ENCODE measurements around the gene DNAI1.

Gene DNAI1

DNA sequence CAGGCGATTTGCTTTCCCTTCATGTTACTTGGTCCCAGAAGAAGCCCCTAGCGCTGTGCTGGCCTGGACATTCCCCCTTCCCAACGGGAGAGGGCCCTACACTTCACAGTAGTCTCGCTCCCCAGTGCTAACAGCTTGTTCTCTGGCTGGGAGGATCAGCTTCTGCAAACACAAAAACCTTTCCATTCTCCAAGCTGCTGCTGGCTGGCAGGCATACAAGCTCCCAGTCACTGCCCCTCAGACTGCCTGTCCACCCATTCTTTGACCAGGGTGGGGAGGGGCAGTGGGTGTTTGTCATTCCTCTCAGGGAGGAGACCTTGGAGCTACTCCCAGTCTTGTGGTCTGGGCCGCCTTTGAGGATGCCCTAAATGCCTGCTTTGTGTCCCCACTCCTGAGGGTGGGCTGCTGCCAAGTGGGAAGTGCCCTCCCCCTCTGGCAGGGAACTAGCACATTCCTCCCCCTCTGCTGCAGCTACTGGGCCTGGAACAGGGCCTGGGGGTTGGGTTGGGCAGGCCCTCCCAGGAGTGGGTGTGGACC is 43.4 kb downstream of the DNAI1 start:
- Histone ChIP-seq H3K27ac (ENCODE audit: low read depth, low read length) (no peak overlapping the region), H3K9me3 (ENCODE audit: insufficient read depth, low read length) (no peaks in the 10 kb centered on the region), H3K4me3 (ENCODE audit: insufficient read depth, low read length, poor library complexity, severe bottlenecking) (no peak overlapping the region), H2AFZ (ENCODE audit: low read depth, low read length, severe bottlenecking) (no peak overlapping the region), H3K36me3 (ENCODE audit: low read length) (no peaks in the 10 kb centered on the region), H3F3A (ENCODE audit: insufficient read depth) (no peaks in the 10 kb centered on the region), H3K27me3 (ENCODE audit: low read length) (no peaks in the 10 kb centered on the region), H3K9me2 (replicated peaks; ENCODE audit: insufficient read depth, low read length) (no peaks in the 10 kb centered on the region), H3K4me2 (ENCODE audit: low read depth, low read length, poor library complexity, severe bottlenecking) (no peak overlapping the region), H3K9ac (ENCODE audit: low read length) (no peak overlapping the region), H3K79me2 (ENCODE audit: insufficient read depth, low read length) (no peaks in the 10 kb centered on the region), H4K20me1 (ENCODE audit: low read depth, low read length) (no peaks in the 10 kb centered on the region)
- TF ChIP-seq EZH2phosphoT487 (conservative IDR thresholded peaks at IDR 0.05; ENCODE audit: low read length): no peak
- TF ChIP-seq, protein P1, sequence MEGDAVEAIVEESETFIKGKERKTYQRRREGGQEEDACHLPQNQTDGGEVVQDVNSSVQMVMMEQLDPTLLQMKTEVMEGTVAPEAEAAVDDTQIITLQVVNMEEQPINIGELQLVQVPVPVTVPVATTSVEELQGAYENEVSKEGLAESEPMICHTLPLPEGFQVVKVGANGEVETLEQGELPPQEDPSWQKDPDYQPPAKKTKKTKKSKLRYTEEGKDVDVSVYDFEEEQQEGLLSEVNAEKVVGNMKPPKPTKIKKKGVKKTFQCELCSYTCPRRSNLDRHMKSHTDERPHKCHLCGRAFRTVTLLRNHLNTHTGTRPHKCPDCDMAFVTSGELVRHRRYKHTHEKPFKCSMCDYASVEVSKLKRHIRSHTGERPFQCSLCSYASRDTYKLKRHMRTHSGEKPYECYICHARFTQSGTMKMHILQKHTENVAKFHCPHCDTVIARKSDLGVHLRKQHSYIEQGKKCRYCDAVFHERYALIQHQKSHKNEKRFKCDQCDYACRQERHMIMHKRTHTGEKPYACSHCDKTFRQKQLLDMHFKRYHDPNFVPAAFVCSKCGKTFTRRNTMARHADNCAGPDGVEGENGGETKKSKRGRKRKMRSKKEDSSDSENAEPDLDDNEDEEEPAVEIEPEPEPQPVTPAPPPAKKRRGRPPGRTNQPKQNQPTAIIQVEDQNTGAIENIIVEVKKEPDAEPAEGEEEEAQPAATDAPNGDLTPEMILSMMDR (IDR thresholded peaks at IDR 0.05; ENCODE audit: insufficient read depth, low read length, poor library complexity, severe bottlenecking): no peak

DNA sequence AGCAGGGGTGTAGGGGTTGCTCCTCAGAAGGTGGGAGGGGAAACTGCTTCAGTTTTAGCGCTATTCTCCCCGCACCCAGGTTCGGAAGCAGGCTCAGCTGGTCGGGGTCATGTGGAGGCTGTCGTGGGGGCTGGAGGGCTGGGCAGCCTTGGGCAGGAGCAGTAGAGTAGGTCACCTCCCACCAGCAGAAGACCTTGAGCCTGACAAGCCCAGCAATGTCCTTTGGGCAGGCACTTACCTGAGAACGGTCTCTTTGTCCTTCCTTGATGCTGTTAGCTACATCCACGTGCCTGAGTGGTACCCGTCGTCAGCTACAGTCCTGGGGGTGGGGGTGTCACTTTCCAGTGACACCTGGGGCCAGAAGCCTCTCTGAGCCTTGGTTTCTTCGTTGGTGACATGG is 43.9 kb downstream of the DNAI1 start:
- no peak overlapping the region for H3K9ac ChIP-seq (ENCODE audit: low read length)
- H4K20me1 ChIP-seq (ENCODE audit: low read depth, low read length): no peaks in the 10 kb centered on the region
- H3F3A ChIP-seq (ENCODE audit: insufficient read depth): no peaks in the 10 kb centered on the region
- H3K4me2 ChIP-seq (ENCODE audit: low read depth, low read length, poor library complexity, severe bottlenecking): no peak overlapping the region
- H3K4me3 ChIP-seq (ENCODE audit: insufficient read depth, low read length, poor library complexity, severe bottlenecking): no peak overlapping the region
- no peaks in the 10 kb centered on the region for H3K9me3 ChIP-seq (ENCODE audit: insufficient read depth, low read length)
- H3K36me3 ChIP-seq (ENCODE audit: low read length): no peaks in the 10 kb centered on the region
- H3K9me2 ChIP-seq (replicated peaks; ENCODE audit: insufficient read depth, low read length): no peaks in the 10 kb centered on the region
- H2AFZ ChIP-seq (ENCODE audit: low read depth, low read length, severe bottlenecking): no peak overlapping the region
- H3K27ac ChIP-seq (ENCODE audit: low read depth, low read length): no peak overlapping the region
- H3K27me3 ChIP-seq (ENCODE audit: low read length): no peaks in the 10 kb centered on the region
- TF ChIP-seq, protein P1 (IDR thresholded peaks at IDR 0.05; ENCODE audit: insufficient read depth, low read length, poor library complexity, severe bottlenecking): no peak
- TF ChIP-seq EZH2phosphoT487 (conservative IDR thresholded peaks at IDR 0.05; ENCODE audit: low read length): no peak
- no peaks in the 10 kb centered on the region for H3K79me2 ChIP-seq (ENCODE audit: insufficient read depth, low read length)

DNA sequence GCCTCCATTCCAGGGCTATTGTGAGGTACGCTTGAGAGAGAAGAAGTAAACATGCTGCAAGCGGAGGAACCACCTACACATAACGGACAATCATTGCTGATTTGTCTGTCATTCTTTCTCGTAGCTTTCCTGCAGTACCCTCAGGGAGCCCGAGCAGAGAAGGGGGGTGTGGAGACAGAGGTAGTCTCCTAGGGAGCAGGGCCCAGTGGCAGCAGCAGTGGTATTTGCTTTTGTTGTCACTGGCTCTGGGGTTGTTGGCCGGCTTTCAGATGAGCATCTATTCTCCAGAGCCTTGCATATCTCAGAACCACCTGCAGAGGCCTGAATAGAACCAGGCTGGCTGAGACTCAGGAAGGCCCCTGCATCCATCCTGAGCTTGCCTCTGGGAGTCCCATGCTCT is 44.3 kb downstream of the DNAI1 start:
- Histone ChIP-seq H4K20me1 (ENCODE audit: low read depth, low read length) (no peaks in the 10 kb centered on the region), H3K4me2 (ENCODE audit: low read depth, low read length, poor library complexity, severe bottlenecking) (no peak overlapping the region), H3K9me3 (ENCODE audit: insufficient read depth, low read length) (no peaks in the 10 kb centered on the region), H3K4me3 (ENCODE audit: insufficient read depth, low read length, poor library complexity, severe bottlenecking) (no peak overlapping the region), H3K9ac (ENCODE audit: low read length) (no peak overlapping the region), H3K9me2 (replicated peaks; ENCODE audit: insufficient read depth, low read length) (no peaks in the 10 kb centered on the region), H3K36me3 (ENCODE audit: low read length) (no peaks in the 10 kb centered on the region), H3F3A (ENCODE audit: insufficient read depth) (no peaks in the 10 kb centered on the region), H3K27me3 (ENCODE audit: low read length) (no peaks in the 10 kb centered on the region), H2AFZ (ENCODE audit: low read depth, low read length, severe bottlenecking) (no peak overlapping the region), H3K27ac (ENCODE audit: low read depth, low read length) (no peak overlapping the region), H3K79me2 (ENCODE audit: insufficient read depth, low read length) (no peaks in the 10 kb centered on the region)
- no peak for TF ChIP-seq EZH2phosphoT487 (conservative IDR thresholded peaks at IDR 0.05; ENCODE audit: low read length)

- no peak for TF ChIP-seq EZH2phosphoT487 (conservative IDR thresholded peaks at IDR 0.05; ENCODE audit: low read length)
- TF ChIP-seq, protein P1 (IDR thresholded peaks at IDR 0.05; ENCODE audit: insufficient read depth, low read length, poor library complexity, severe bottlenecking): no peak
- H3K79me2 ChIP-seq (ENCODE audit: insufficient read depth, low read length): no peaks in the 10 kb centered on the region
- H3K4me2 ChIP-seq (ENCODE audit: low read depth, low read length, poor library complexity, severe bottlenecking): no peak overlapping the region
- H3K27me3 ChIP-seq (ENCODE audit: low read length): no peaks in the 10 kb centered on the region
- no peak overlapping the region for H3K27ac ChIP-seq (ENCODE audit: low read depth, low read length)
- H4K20me1 ChIP-seq (ENCODE audit: low read depth, low read length): no peaks in the 10 kb centered on the region
- no peaks in the 10 kb centered on the region for H3K9me2 ChIP-seq (replicated peaks; ENCODE audit: insufficient read depth, low read length)
- no peak overlapping the region for H3K9ac ChIP-seq (ENCODE audit: low read length)
- H3K4me3 ChIP-seq (ENCODE audit: insufficient read depth, low read length, poor library complexity, severe bottlenecking): no peak overlapping the region
- no peak overlapping the region for H2AFZ ChIP-seq (ENCODE audit: low read depth, low read length, severe bottlenecking)
- no peaks in the 10 kb centered on the region for H3F3A ChIP-seq (ENCODE audit: insufficient read depth)
- H3K36me3 ChIP-seq (ENCODE audit: low read length): no peaks in the 10 kb centered on the region
- H3K9me3 ChIP-seq (ENCODE audit: insufficient read depth, low read length): no peaks in the 10 kb centered on the region
Observed at GRCh38 chr9:34503406-34503805, 44.8 kb downstream of the DNAI1 start.

Measured in SU-DHL-6 (cell line).